Stimulated activated CD4-positive, alpha-beta T cell treated with anti-CD3 and anti-CD28 coated beads, Interleukin-12 subunit alpha, Interleukin-12 subunit beta, amount 100 ng/mL, for 4 hours (primary cell): Measurements from ENCODE around the gene ZNF786.
A peak's percentile ranks its signal among the peaks of the same experiment; 100 is the strongest.
"Not testable (repeated sequence)": the region's sequence is repeated elsewhere in the genome, so short reads cannot be mapped to it uniquely, and the experiment has no call there.

Source experiments
- DNase-seq: peaks from one replicate; pipeline ENCODE4 v3.0.0-alpha.2; 2020

ZNF786 gene

DNA sequence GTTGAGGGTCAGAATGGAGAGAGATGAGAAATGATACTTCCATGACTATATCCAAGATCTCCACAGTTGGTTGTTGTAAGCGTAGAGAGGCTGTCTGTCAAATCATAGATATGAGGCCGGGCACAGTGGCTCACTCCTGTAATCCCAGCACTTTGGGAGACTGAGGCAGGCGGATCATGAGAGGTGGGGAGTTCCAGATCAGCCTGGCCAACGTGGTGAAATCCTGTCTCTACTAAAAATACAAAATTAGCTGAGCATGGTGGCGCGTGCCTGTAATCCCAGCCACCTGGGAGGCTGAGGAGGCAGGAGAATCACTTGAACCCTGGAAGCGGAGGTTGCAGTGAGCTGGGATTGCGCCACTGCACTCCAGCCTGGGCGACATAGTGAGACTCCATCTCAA is 60.1 kb downstream of the ZNF786 start:
- DNase-seq: not testable (repeated sequence)

DNA sequence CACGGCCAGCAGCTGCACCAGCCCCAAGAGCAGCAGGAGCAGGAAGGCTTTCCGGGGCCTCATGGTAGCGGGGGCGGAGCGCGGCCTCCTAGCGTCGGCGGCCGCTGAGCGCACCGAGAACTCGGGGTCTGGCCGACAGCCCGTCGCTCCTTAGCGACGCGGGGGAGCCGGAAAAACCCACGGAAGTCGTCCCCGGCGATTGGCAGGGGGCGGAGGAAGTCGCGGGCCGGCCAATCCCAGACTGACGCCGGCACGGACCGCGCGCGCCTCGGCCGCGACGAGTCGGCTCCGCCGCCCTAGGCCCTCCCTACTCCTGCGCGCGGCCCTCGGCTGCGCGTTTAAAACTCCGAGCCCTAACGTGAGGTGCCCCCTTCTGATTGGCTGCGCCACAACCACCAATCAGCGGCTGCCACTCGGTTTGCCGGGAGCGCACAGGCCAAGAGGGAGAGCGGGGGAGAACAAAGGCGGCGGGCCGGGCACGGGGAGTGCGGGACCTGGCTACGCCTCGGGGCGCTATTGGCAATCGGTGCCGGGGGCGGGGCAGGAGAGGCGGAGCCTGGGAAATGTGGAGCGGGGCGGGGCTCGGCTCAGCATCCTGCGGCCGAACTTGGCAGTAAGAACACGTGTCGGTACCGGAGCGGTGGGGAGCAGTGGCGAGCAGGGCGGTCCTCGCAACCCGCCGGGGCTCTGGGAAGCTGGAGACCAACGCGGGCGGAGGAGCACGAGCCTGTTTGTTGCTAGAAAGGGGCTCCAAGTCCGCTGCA is 62.0 kb downstream of the ZNF786 start, which contains the start of gene PDIA4:
PDIA4 (minus strand) TSS at position 160 of the 764 bp plus-strand sequence; CDS start at position 63, 97 bp downstream.
- peak; percentile 100 for DNase-seq

GRCh38 chr7:149027611-149028345 is 62.7 kb downstream of the ZNF786 start:
- DNase-seq: no peak

- no peak for DNase-seq
Measured at GRCh38 chr7:149027055-149027454, 63.5 kb downstream of the ZNF786 start.

- no peak for DNase-seq
Measured at GRCh38 chr7:149023662-149024061, 66.9 kb downstream of the ZNF786 start.

DNA sequence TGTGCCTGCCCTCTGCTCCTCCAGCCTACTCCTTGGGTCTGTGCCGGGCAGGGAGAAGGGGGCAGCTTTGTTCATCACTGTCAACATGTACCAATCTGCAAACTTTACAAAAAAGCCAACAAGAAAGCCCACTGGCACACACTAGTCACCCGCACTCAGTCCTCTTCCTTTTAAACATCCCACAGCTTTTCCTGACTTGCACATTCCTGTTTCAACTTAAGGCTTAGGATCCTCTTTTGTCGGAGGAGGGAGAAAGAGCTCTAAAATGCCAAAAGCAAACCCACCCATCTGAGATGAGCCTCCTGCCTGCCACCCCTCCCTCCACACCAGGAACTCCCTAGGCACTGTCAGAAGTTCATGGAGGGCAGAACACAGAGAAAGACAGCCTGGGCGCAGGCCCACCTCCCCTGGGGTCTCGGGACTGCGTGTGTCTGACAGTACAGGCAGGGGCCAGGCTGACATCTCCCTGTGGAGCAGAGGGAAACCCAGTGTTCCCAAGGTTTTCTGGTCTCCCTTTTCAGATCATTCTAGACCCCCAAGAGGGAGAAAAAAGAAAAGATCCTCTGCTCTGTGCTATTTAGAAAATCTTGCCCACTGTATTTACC is 67.7 kb downstream of the ZNF786 start:
- DNase-seq: no peak

- DNase-seq: no peak
Measured at GRCh38 chr7:149021725-149022062, 68.8 kb downstream of the ZNF786 start.

DNA sequence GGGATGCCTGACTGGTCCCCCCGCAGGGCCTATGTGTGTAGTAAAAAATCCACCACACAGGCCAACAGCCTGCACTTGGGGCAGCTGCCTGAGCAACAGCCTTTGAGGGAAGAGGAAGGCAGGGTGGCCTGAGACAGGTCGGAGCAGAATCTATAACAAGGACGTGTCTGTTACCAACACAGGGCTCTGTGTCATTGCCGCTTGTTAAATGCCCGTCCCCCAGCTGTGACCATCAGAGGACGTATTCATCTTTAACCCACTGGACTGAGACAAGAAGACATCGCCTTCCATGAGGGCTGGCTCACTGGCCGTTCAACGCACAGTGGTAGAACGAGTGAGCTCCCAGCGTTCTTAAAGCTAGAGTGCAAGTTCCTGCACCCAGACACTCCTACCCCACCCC is 70.0 kb downstream of the ZNF786 start:
- no peak for DNase-seq
